Measurements from ENCODE around the gene NFYC.

Gene NFYC

DNA sequence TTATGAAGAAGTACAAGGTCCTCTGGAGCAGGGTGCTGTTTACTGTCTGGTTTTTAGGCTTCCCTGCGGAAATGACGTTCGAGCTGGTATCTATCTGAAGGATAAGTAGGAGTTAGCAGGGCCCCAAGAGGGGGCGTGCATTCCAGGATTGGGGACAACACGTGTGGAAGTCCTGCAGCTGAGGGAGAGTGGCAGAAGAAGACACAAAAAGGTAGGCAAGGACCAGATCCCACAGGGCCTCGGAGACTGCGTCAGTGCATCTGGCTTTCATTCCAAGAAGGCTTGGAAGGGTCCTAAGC, 31.9 kb upstream of the NFYC start:
- H3K4me1 ChIP-seq (ENCODE audit: insufficient read depth, low read length): peaks cover 23% of the 10 kb centered on the region
- no peaks in the 10 kb centered on the region for H3K36me3 ChIP-seq (ENCODE audit: insufficient read depth, low read length)
- H3K9me3 ChIP-seq (ENCODE audit: control insufficient read depth, insufficient read depth, low read length): no peaks in the 10 kb centered on the region
- no peak overlapping the region for H3K9ac ChIP-seq (ENCODE audit: low read depth, low read length)

DNA sequence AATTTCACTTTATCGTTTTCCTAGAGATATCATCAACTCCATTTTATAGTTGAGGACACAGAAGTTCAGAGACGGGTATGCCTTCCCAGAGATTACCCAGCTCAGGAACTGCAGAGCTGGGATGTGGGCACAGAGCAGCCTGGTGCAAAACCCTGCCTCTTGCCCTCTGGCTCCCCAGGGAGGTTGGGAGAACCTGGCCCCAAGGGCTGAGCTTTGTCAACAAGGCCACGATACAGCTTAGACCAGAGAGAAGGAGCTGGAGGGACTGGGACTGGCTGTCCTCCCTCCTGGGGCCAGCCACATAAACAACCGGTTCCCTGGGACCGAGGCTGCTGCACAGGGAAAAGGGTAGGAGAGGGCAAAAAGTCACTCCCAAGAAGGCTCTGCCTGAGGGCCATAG, 29.8 kb upstream of the NFYC start:
- H3K4me1 ChIP-seq (ENCODE audit: insufficient read depth, low read length): peaks cover 21% of the 10 kb centered on the region
- H3K9ac ChIP-seq (ENCODE audit: low read depth, low read length): no peak overlapping the region
- no peaks in the 10 kb centered on the region for H3K36me3 ChIP-seq (ENCODE audit: insufficient read depth, low read length)
- no peaks in the 10 kb centered on the region for H3K9me3 ChIP-seq (ENCODE audit: control insufficient read depth, insufficient read depth, low read length)

DNA sequence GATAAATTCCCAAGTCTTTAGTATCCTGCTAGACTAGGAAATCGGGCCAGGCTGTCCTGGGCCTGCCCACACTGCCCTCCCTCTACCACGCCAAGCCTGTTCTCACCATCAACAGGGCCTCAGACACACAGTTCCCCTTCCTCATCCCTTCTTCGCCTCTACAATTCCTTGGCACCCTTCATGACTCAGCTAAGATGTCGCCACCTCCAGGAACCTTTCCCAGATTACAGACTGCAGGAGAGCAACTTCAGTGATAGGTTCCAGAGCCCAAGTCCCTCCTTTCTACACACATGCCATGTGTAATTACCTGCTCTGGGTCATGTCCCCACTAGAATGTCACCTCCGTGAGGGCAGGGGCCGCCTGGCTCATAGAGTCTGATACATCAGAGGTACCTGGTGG, 29.4 kb upstream of the NFYC start:
- H3K4me1 ChIP-seq (ENCODE audit: insufficient read depth, low read length): peaks cover 21% of the 10 kb centered on the region
- H3K9me3 ChIP-seq (ENCODE audit: control insufficient read depth, insufficient read depth, low read length): no peaks in the 10 kb centered on the region
- no peaks in the 10 kb centered on the region for H3K36me3 ChIP-seq (ENCODE audit: insufficient read depth, low read length)
- no peak overlapping the region for H3K9ac ChIP-seq (ENCODE audit: low read depth, low read length)

DNA sequence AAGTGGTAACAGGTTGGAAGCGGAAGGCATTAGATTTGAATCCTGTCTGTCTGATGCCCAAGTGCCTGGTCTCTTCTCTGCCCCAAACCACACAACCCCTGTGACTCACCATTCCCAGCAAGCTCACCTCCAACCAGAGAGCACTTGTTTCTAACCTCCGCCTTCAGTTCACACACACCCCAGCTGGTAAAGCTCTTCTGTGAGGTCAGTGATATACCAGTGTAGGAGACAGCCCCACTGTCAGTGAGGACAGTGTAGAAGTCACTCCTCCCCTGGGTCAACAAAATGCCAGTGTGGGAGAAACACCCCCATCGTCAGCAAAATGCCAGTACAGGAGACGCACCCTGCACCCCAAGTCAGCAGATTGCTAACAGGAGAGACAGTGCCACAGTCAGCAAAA, 28.6 kb upstream of the NFYC start:
- Histone ChIP-seq H3K4me1 (ENCODE audit: insufficient read depth, low read length) (peaks cover 21% of the 10 kb centered on the region), H3K36me3 (ENCODE audit: insufficient read depth, low read length) (no peaks in the 10 kb centered on the region), H3K9ac (ENCODE audit: low read depth, low read length) (peak overlapping the region; percentile 8; the same call in 1 of the 2 replicates), H3K9me3 (ENCODE audit: control insufficient read depth, insufficient read depth, low read length) (no peaks in the 10 kb centered on the region)

DNA sequence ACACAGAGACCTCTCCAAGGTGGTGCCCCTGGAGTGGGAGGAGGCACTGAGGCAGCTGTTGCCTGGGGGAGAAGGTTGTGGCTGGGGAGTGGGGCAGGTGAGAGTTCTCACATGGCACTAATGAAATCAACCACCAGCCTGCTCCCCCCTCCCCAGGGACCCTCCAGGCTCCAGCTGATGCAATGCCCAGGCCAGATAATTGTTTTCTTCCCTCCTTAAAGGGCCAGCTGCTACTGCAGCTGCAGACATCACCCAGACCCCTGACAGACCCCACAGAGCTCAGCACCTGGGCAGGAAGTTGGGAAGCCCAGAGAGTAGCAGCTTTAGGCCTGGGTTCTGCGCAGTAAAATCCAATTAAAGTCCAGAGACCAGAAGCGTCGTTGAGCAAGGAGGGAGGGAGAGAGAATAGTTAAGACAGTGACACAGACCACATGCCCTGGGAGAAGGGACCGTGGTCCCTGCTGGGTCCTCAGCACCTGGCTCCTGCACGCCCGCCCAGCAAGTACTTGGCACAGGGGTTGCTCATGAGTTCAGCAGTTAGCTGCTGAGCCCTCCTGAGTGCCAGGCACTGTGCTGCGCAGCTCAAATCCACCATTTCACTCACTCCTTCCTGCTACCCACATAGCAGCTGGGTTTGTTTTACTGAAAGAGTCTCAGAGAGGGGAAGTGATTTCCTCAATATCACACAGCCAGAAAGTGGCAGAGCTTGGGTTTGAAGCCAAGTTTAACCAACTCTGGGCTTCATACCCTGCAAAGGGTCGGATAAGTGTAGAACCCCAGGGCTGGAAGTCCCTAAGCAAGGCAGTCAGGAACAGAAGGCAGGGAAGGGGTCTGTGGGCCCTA, 28.0 kb upstream of the NFYC start:
- H3K4me1 ChIP-seq (ENCODE audit: insufficient read depth, low read length): peaks cover 21% of the 10 kb centered on the region
- H3K36me3 ChIP-seq (ENCODE audit: insufficient read depth, low read length): no peaks in the 10 kb centered on the region
- peak overlapping the region; percentile 8; the same call in 1 of the 2 replicates for H3K9ac ChIP-seq (ENCODE audit: low read depth, low read length)
- no peaks in the 10 kb centered on the region for H3K9me3 ChIP-seq (ENCODE audit: control insufficient read depth, insufficient read depth, low read length)

DNA sequence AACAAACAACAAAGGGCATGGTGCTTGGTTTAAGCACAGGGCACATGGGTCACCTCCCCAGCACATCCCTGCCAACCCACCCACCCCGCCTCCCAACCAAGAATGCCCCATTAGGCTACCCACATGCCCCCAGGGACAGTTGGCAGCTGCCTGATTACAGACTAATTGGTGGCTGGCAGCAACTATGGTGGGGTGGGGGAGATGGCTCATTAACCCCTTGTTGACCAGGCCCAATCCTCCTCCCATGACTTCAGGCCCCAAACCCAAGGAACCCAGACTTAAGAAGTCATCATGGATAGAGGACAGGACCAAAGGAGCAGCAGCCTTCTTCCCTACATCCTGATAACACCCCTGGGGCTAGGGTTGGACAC, 27.4 kb upstream of the NFYC start:
- no peaks in the 10 kb centered on the region for H3K36me3 ChIP-seq (ENCODE audit: insufficient read depth, low read length)
- H3K9ac ChIP-seq (ENCODE audit: low read depth, low read length): no peak overlapping the region
- no peaks in the 10 kb centered on the region for H3K9me3 ChIP-seq (ENCODE audit: control insufficient read depth, insufficient read depth, low read length)
- peaks cover 21% of the 10 kb centered on the region for H3K4me1 ChIP-seq (ENCODE audit: insufficient read depth, low read length)

DNA sequence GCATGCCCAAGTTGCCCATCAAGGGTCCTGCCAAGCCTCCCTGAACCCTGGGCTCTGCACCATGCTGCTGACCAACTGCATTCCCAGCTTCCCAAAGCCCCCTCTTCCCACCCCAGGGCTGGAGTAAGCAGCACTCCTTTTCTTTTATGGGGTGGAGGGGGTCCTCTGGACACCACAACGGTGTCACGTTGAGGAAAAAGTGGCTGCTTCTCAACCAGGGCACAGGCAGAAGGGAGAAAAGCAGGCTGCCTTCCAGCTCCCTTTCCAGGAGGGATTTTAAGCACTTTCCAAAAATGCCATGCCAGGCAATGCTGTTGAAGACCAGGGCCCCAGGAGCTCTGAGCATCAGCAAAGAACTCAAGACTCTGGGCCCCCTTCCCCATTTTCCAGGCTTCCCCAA, 26.7 kb upstream of the NFYC start:
- no peaks in the 10 kb centered on the region for H3K9me3 ChIP-seq (ENCODE audit: control insufficient read depth, insufficient read depth, low read length)
- peak overlapping the region; percentile 2; the same call in 1 of the 2 replicates for H3K9ac ChIP-seq (ENCODE audit: low read depth, low read length)
- H3K36me3 ChIP-seq (ENCODE audit: insufficient read depth, low read length): no peaks in the 10 kb centered on the region
- peaks cover 21% of the 10 kb centered on the region for H3K4me1 ChIP-seq (ENCODE audit: insufficient read depth, low read length)

DNA sequence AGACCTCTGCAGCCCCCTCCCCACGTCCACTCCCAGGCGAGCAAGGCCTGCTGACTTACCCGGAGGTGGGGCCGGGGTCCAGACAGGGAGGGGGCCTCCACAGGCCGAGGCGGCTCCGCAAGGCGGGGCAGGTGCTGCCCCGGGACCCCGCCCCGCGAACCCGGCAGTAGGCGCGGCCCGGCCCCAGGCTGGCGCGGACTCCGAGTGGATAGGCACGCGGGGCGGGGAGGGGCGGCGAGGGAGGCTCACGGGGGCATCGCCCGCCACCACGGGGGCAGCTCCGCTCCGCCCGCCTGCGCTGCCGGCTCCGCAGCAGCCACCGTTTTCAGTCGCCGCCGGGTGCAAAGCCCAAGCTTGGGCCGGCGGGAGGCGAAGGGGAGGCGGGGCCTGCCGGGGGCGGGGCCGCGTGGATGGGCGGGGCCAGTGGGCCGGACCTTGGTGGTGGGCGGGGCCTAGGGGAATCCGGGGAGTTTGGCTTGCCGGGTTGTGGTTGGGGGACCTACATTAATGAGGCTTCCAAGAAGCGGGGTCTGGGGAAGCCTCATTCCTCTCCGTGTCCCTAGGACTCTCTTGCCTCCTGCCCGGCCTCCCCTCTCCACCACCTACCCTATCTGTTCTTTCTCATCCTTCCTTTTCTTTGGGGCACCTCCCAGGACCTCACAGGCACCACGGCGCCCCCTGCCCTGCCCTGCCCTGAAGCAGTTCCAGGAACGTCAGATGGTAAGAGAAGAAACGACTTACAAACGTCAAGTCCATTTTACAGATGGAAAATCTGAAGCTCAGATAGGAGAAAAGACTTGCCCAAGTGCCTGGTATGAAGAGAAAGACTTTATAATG, 26.0 kb upstream of the NFYC start, which contains the start of gene RIMS3:
RIMS3 (minus strand) TSS at position 348 of the 837 bp plus-strand sequence. CDS start 23,757 bp downstream, outside the sequence.
- Histone ChIP-seq H3K36me3 (ENCODE audit: insufficient read depth, low read length) (no peaks in the 10 kb centered on the region), H3K4me1 (ENCODE audit: insufficient read depth, low read length) (peaks cover 21% of the 10 kb centered on the region), H3K9ac (ENCODE audit: low read depth, low read length) (peak within 1 kb of the TSS; percentile 83), H3K9me3 (ENCODE audit: control insufficient read depth, insufficient read depth, low read length) (no peaks in the 10 kb centered on the region)

DNA sequence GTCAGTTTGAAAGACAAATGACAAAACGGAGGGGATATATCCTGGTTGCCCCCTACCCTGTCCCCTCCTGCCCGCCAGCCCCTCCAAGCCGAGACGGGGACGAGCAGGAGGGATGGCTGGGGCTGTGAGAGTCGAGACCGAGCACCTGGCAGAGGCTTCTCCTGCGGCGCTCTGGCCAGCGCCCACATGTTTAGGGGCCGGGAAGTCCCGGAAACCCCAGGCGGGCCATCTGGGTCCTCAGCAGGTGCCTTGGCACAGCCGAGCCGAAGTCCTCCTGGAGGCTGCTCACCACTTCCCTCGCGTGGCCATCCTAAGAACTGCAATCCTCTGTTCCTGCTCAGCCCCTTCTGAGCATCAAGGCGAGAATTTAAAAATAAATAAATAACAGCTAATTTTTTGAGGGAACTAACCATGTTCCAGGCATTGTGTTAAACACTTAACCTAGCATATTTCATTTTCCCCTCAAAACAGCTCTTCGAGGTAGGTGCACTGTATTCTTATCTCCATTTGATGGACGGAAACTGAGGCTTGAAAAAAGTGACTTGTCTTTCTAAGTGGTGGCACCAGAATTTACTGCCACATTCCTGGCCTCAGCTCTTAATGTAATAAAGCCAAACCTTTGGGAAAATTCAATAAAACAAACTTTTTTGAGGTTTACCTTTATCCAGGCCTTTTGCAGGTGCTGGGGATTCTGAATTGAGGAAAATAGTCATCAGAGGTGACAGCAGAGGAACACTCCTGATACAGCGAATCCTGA, 22.6 kb upstream of the NFYC start:
- H3K36me3 ChIP-seq (ENCODE audit: insufficient read depth, low read length): no peaks in the 10 kb centered on the region
- H3K4me1 ChIP-seq (ENCODE audit: insufficient read depth, low read length): 0 out of 2 replicates have a peak, but pooled peaks cover under 1% of the 10 kb centered on the region
- no peak overlapping the region; the same call in 1 of the 2 replicates for H3K9ac ChIP-seq (ENCODE audit: low read depth, low read length)
- no peaks in the 10 kb centered on the region for H3K9me3 ChIP-seq (ENCODE audit: control insufficient read depth, insufficient read depth, low read length)

DNA sequence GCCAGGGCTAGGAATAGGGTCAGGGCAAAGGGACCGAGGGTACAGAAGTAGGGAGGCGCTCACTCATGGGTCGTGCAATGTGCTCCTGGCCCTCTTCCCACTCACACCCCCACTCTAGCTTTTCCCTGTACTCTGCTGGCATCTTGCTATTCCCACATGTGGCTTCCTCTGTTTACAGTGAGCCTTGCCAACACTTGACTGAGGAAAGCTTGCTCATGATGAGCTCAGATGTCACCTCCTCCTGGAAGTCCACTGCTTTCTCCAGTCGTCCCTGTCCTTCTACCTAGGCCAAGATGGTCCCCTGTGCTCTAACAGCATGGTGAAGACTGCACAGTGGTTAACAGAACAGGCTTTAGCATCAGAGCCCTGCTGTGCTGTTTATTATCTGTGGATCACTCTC, 18.1 kb upstream of the NFYC start:
- Histone ChIP-seq H3K9me3 (ENCODE audit: control insufficient read depth, insufficient read depth, low read length) (no peaks in the 10 kb centered on the region), H3K9ac (ENCODE audit: low read depth, low read length) (no peak overlapping the region), H3K4me1 (ENCODE audit: insufficient read depth, low read length) (no peaks in the 10 kb centered on the region), H3K36me3 (ENCODE audit: insufficient read depth, low read length) (no peaks in the 10 kb centered on the region)

DNA sequence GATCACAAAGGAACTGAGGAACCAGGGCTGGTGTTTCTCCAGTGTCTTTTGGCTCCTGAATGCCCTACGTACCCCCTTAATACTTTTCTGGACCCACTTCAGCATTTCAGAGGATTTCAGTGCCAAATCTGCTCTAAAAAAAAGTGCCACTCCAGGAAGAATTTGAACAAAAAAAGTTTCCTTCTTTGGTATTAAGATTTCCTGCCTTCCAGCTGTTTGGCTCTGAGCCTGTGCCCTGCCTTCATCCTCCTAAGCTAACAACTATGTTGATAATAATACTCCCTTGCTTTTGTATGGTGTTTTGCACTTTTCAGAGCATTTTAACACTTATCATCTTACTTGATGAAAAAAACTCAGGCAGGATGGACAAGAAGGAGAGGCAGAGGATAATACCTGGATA, 15.0 kb upstream of the NFYC start:
- no peak overlapping the region for H3K9ac ChIP-seq (ENCODE audit: low read depth, low read length)
- H3K36me3 ChIP-seq (ENCODE audit: insufficient read depth, low read length): no peaks in the 10 kb centered on the region
- no peaks in the 10 kb centered on the region for H3K4me1 ChIP-seq (ENCODE audit: insufficient read depth, low read length)
- no peaks in the 10 kb centered on the region for H3K9me3 ChIP-seq (ENCODE audit: control insufficient read depth, insufficient read depth, low read length)

DNA sequence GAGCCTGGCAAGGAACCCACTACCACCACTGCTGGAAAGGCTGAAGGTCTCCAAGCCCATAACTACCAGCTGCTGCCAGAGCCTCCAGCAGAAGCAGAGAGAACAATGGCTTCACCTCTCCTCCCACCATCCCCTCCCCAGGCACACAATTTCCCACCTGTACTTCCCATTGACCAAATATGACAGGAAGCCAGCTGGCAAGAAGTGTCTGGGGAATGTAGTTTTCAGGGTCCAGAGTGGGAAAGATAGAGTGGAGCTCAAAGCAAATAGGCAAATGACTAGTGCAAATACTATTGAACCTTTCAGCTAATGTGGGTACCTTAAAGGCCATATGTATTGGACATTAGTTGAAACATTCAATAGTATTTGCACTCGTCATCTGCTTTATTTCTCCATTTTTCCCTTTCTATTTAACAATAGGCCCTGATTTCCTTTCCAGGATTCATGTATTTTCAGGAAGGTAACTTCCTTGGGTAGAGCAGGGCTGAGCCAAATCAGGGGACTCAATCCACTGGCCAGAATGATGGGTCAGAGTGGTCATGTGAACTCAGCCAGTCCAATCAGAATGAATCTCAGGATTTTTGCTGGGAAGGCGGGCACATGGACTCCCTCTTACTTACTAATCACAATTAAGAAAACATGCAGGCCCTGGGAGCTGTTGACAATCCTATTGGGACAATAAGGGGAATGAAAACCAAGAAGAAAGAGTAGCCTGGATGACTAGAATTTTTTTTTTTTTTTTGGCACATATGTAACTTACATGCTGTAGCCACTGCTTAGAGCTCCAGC, 12.1 kb upstream of the NFYC start:
- H3K4me1 ChIP-seq (ENCODE audit: insufficient read depth, low read length): no peaks in the 10 kb centered on the region
- H3K9me3 ChIP-seq (ENCODE audit: control insufficient read depth, insufficient read depth, low read length): no peaks in the 10 kb centered on the region
- no peaks in the 10 kb centered on the region for H3K36me3 ChIP-seq (ENCODE audit: insufficient read depth, low read length)
- H3K9ac ChIP-seq (ENCODE audit: low read depth, low read length): no peak overlapping the region

DNA sequence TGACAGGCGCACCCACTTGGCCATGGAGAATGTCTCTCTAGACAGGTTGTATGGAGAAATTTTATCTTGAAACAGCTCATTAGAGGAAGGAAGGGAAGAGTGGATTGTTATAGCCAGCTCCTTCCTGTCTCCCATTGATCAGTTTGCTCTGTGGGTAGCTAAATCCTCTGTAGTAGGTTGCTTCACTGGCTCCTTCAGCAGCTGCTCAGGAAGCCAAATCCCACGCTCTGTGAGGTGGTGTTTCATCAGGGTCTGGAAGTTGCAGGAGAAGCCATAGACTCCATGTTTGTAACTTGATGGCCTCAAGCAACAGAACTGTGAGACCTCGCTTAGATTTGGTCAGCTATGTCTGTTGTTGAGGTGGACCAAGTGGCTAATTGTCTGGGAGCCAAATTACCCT, 6.8 kb upstream of the NFYC start:
- Histone ChIP-seq H3K9ac (ENCODE audit: low read depth, low read length) (no peak overlapping the region), H3K4me1 (ENCODE audit: insufficient read depth, low read length) (no peaks in the 10 kb centered on the region), H3K9me3 (ENCODE audit: control insufficient read depth, insufficient read depth, low read length) (no peaks in the 10 kb centered on the region), H3K36me3 (ENCODE audit: insufficient read depth, low read length) (no peaks in the 10 kb centered on the region; the same call in none of the 2 replicates)

DNA sequence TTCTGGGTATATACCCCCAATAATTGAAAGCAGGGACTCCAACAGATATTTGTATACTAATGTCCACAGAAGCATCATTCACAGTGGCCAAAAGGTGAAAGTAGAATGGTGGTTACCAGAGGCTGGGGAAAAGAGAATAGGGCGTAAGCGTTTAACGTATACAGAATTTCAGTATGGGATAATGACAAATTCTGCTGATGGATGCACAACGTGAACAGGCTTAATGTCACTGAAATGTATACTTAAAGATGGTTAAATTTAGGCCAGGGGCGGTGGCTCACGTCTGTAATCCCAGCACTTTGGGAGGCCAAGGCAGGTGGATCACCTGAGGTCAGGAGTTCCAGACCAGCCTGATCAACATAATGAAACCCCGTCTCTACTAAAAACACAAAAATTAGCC, 4.4 kb upstream of the NFYC start:
- peaks cover 4% of the 10 kb centered on the region; the same call in 1 of the 2 replicates for H3K4me1 ChIP-seq (ENCODE audit: insufficient read depth, low read length)
- H3K9ac ChIP-seq (ENCODE audit: low read depth, low read length): no peak overlapping the region
- H3K9me3 ChIP-seq (ENCODE audit: control insufficient read depth, insufficient read depth, low read length): no peaks in the 10 kb centered on the region
- no peaks in the 10 kb centered on the region; the same call in none of the 2 replicates for H3K36me3 ChIP-seq (ENCODE audit: insufficient read depth, low read length)
